Lower lobe of right lung (tissue), 2 donors: ENCODE data around the gene TBXAS1. TPM values are rescaled to one million over a fixed set of nuclear protein-coding genes. Genes with fewer than 3 reads are reported as not detected.
A peak's percentile ranks its signal among the peaks of the same experiment; 100 is the strongest.

Experiments used
- ATAC-seq, 2 donors: fragments of 200-7000 bp; cut with Tn5 transposase; one replicate each; pipeline ENCODE4 v1.9.1; 2020 to 2022; ENCODE audit warnings: mild to moderate bottlenecking in 2 of 2, moderate library complexity in 2 of 2
- DNase-seq: peaks from one replicate; pipeline ENCODE4 v3.0.0-alpha.2; 2020
- H3K27ac ChIP-seq: fragments of 200-600 bp; one replicate; pipeline ENCODE4 v1.8.0; 2022
- H3K27me3 ChIP-seq: fragments of 200-600 bp; one replicate; pipeline ENCODE4 v1.8.0; 2022; ENCODE audit warnings: low read depth
- H3K36me3 ChIP-seq: fragments of 200-600 bp; one replicate; pipeline ENCODE4 v1.8.0; 2022; ENCODE audit warnings: mild to moderate bottlenecking
- H3K4me1 ChIP-seq: fragments of 200-600 bp; one replicate; pipeline ENCODE4 v1.8.0; 2022
- H3K4me3 ChIP-seq: fragments of 200-600 bp; one replicate; pipeline ENCODE4 v1.8.0; 2022; ENCODE audit warnings: mild to moderate bottlenecking
- H3K9me3 ChIP-seq: fragments of 200-600 bp; one replicate; pipeline ENCODE4 v1.8.0; 2022
- CTCF ChIP-seq: fragments of 200-600 bp; IDR thresholded peaks from one replicate; pipeline ENCODE4 v1.8.0; 2022; ENCODE audit warnings: antibody characterized with exemption, mild to moderate bottlenecking
- intact Hi-C: fragments of 100-400 bp; cut with DNase I; formaldehyde crosslinking; loops from one replicate; pipeline ENCODE4 v1.11.0; 2022
- total RNA-seq: library from RNA; stranded (reverse); fragmentation: NEBNext Ultra II Directional; extraction: Animal tissue kit (Norgen Biotek cat#: 25700); gene quantifications from one replicate; pipeline ENCODE4 v1.2.1, GENCODE V29; 2021
- donor health status: DM: no; HTN: yes; CAD: no; lungs with severe emphysema.

Gene TBXAS1
- total RNA-seq, 1 donor from 2014 or later, result 92.6 TPM

GRCh38 chr7:139913021-139913844 is 84.2 kb downstream of the TBXAS1 start:
- Histone ChIP-seq H3K9me3 (no peaks in the 10 kb centered on the region), H3K27me3 (no peaks in the 10 kb centered on the region), H3K4me3 (no peak overlapping the region), H3K36me3 (peaks cover 20% of the 10 kb centered on the region), H3K27ac (no peak overlapping the region), H3K4me1 (peaks cover 34% of the 10 kb centered on the region)
- intact Hi-C loops, result no loop called here
- ATAC-seq (no peak), DNase-seq (no peak)
- no peak for TF ChIP-seq CTCF

GRCh38 chr7:139913845-139914135 is 84.7 kb downstream of the TBXAS1 start:
- peaks cover 20% of the 10 kb centered on the region for H3K36me3 ChIP-seq
- no peaks in the 10 kb centered on the region for H3K9me3 ChIP-seq
- H3K27me3 ChIP-seq, result no peaks in the 10 kb centered on the region
- intact Hi-C loops, result no loop called here
- H3K4me1 ChIP-seq, result peaks cover 35% of the 10 kb centered on the region
- no peak for DNase-seq
- TF ChIP-seq CTCF, result no peak
- H3K27ac ChIP-seq, result no peak overlapping the region
- ATAC-seq, result no peak
- H3K4me3 ChIP-seq, result no peak overlapping the region

GRCh38 chr7:139914306-139915267 is 85.5 kb downstream of the TBXAS1 start:
- Histone ChIP-seq H3K4me1 (peaks cover 35% of the 10 kb centered on the region), H3K36me3 (peaks cover 20% of the 10 kb centered on the region), H3K27ac (no peak overlapping the region), H3K27me3 (no peaks in the 10 kb centered on the region), H3K9me3 (no peaks in the 10 kb centered on the region), H3K4me3 (no peak overlapping the region)
- ATAC-seq (no peak), DNase-seq (no peak)
- TF ChIP-seq CTCF, result no peak
- intact Hi-C loops, result no loop called here

GRCh38 chr7:139915268-139915863 is 86.3 kb downstream of the TBXAS1 start:
- no peak for TF ChIP-seq CTCF
- peak overlapping the region; percentile 32 for H3K27ac ChIP-seq
- no peaks in the 10 kb centered on the region for H3K9me3 ChIP-seq
- H3K27me3 ChIP-seq, result no peaks in the 10 kb centered on the region
- ATAC-seq (no peak), DNase-seq (no peak)
- H3K4me1 ChIP-seq, result peaks cover 35% of the 10 kb centered on the region
- intact Hi-C loops, result no loop called here
- peaks cover 20% of the 10 kb centered on the region for H3K36me3 ChIP-seq
- H3K4me3 ChIP-seq, result no peak overlapping the region

- no peak for TF ChIP-seq CTCF
- peaks cover 14% of the 10 kb centered on the region for H3K36me3 ChIP-seq
- peaks cover 35% of the 10 kb centered on the region for H3K4me1 ChIP-seq
- H3K27ac ChIP-seq, result peak overlapping the region; percentile 32
- ATAC-seq (peak; percentile 72 to 75), DNase-seq (no peak)
- intact Hi-C loops, result no loop called here
- no peaks in the 10 kb centered on the region for H3K27me3 ChIP-seq
- H3K9me3 ChIP-seq, result no peaks in the 10 kb centered on the region
- no peak overlapping the region for H3K4me3 ChIP-seq
Observed at GRCh38 chr7:139915864-139916716, 87.0 kb downstream of the TBXAS1 start.
